NB4 (cell line): ENCODE results near the gene ALOX5.
"Not testable (repeated sequence)": the region's sequence is repeated elsewhere in the genome, so short reads cannot be mapped to it uniquely, and the experiment has no call there.

Experiments used
- MYC ChIP-seq: IDR thresholded peaks from 2 replicates; pipeline ENCODE4 v1.6.1; 2011; ENCODE audit warnings: low read depth, low read length
- POLR2A ChIP-seq: IDR thresholded peaks from 2 replicates; pipeline ENCODE4 v1.6.1; 2011; ENCODE audit warnings: mild to moderate bottlenecking; ENCODE audit not compliant: insufficient read length; ENCODE audit errors: extremely low read depth
- TF ChIP-seq, protein P1 (sequence below): IDR thresholded peaks from one replicate; pipeline ENCODE4 v1.5.1; 2012; ENCODE audit warnings: low read depth, low read length

DNA sequence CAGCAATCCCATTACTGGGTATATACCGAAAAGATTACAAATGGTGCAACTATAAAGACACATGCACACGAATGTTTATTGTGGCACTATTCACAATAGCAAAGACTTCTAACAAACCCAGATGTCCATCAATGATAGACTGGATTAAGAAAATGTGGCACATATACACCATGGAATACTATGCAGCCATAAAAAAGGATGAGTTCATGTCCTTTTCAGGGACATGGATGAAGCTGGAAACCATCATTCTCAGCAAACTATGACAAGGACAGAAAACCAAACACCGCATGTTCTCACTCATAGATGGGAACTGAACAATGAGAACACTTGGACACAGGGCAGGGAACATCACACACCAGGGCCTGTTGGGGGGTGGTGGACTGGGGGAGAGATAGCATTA lies 6.4 kb upstream of the ALOX5 start:
- TF ChIP-seq, protein P1, sequence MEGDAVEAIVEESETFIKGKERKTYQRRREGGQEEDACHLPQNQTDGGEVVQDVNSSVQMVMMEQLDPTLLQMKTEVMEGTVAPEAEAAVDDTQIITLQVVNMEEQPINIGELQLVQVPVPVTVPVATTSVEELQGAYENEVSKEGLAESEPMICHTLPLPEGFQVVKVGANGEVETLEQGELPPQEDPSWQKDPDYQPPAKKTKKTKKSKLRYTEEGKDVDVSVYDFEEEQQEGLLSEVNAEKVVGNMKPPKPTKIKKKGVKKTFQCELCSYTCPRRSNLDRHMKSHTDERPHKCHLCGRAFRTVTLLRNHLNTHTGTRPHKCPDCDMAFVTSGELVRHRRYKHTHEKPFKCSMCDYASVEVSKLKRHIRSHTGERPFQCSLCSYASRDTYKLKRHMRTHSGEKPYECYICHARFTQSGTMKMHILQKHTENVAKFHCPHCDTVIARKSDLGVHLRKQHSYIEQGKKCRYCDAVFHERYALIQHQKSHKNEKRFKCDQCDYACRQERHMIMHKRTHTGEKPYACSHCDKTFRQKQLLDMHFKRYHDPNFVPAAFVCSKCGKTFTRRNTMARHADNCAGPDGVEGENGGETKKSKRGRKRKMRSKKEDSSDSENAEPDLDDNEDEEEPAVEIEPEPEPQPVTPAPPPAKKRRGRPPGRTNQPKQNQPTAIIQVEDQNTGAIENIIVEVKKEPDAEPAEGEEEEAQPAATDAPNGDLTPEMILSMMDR = not testable (repeated sequence)
- not testable (repeated sequence) for TF ChIP-seq POLR2A, MYC
